ENCODE measurements around the gene PPIA.
A peak's percentile ranks its signal among the peaks of the same experiment; 100 is the strongest.

The PPIA gene

DNA sequence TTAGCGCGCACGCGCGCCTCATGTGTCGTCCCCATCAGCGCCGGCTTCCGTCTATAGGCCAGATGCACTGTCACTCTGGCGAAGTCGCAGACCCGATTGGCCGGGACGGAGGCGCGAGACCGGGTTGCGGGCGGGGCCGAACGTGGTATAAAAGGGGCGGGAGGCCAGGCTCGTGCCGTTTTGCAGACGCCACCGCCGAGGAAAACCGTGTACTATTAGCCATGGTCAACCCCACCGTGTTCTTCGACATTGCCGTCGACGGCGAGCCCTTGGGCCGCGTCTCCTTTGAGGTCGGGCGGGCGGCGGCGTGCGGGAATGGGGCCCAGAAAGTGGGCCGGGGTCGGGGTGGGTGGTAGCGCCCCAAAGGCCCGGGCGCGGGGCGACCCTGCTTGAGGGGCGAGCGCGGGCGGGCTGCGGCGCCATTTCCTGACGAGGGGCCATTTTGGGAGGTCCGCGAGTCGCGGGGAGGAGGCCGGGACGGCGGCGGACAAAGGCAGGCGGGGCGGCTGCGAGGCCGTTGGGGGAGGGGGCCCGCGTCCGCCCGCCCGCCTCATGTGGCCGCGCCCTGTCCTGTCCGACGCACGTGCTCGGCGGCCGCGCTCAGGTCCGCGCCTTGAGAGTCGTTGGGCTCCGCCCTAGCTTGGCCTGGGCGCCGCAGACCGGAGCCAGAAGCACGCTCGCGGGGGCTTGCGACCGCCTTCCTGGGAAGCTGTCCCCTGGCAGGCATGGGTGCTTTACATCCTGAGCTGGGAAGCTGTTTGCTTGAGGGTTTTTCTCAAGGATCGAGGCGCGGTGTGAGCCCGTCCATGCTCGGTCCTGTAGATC, at the start of gene PPIA:
Gene PPIA (plus strand): TSS at position 178 of the 825 bp plus-strand sequence. CDS start 44 bp downstream, at position 222.
- peak; percentile 99 for DNase-seq (ENCODE audit: low spot score)

DNA sequence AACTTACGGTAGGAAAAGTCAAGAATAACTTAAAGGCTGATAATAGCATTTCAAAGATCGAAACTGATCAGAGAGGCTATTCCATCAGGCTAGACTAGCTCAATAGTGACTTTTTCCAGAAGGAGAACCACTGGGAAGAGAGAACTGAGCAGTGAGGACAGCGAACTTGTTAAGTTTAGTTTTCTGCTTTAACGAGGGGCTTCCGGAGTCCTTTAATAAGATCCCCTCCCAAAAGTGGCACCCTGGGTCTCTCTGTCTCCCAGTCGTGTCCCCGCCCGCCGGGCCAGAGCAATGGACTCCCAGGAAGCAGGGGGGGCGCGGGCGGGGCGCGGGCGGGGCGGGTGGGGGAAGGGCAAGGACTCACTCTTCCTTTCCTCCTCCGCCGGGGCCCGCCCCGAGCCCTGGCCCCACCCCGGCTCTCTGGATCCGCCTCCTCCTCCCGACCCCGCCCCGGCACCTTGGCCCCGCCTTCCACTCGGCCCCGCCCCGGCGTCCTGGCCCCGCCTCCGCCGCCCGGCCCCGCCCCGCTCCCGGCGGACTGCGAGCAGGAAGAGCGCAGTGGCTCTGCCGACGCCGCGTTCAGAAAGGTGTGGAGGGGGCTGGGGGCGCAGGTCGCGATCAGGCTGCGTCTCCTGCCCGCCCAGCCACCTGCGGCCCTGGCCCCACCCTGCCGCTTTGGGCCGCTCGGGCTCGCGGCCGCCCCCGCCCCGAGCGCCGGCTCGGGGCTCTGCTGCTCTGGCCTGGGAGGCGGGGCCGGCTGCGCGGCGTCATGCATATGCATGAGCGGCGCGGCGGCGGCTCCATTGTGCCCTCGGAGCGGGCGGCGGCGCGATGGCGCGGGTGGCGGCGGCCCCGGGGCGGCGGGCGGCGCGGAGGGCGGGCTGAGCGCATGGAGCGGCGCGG, 48.2 kb upstream of the PPIA start, which contains the start of gene ZMIZ2:
Gene ZMIZ2 (plus strand): TSS at position 803 of the 903 bp plus-strand sequence. CDS start 7,403 bp downstream, outside the sequence.
- DNase-seq (ENCODE audit: low spot score), result peak; percentile 90

- no peak for DNase-seq (ENCODE audit: low spot score)
These were observed 47.3 kb upstream of the PPIA start for GRCh38 chr7:44748948-44749731.

DNA sequence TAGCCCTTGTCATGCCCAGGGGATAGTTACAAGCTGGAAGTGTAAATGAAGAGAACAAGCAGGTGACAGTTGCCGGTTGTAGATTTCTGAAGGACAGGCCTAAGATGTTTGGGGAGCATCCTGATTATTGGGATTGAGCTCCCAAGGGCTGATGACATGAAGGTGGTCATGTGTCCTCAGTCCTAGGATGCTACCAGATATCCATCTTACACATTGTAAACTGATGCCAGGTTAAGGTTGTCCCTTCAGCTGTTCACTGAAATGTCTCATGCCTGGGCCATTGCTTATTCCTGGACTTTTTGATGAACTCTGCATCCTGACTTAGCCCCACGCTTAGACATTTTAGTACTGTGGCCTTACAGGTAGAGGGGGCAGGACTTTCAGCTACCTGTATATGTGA, 46.5 kb upstream of the PPIA start:
- DNase-seq (ENCODE audit: low spot score), result no peak

DNA sequence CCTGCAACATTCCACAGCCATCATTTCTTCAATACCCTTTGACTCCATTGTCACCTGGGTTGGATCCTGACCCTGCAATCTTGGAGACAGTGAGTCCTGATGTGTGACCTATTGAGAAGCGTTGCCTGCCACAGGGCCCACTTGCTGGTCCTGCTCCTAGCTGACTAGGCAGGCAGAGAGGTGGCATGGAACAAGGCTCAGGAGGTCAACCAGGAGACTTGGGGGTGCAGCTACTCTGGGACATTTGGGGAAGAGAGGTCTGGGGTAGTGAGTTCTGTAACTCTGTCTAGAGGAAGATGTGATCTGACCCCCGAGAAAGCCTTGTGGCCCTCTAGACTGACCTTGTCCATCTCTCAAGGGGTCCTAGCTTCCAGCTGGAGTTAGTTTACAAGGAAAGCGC, 46.1 kb upstream of the PPIA start:
- no peak for DNase-seq (ENCODE audit: low spot score)

- no peak for DNase-seq (ENCODE audit: low spot score)
These were observed 45.4 kb upstream of the PPIA start for GRCh38 chr7:44750921-44751571.

- no peak for DNase-seq (ENCODE audit: low spot score)
These were observed 43.7 kb upstream of the PPIA start for GRCh38 chr7:44752822-44753221.

DNA sequence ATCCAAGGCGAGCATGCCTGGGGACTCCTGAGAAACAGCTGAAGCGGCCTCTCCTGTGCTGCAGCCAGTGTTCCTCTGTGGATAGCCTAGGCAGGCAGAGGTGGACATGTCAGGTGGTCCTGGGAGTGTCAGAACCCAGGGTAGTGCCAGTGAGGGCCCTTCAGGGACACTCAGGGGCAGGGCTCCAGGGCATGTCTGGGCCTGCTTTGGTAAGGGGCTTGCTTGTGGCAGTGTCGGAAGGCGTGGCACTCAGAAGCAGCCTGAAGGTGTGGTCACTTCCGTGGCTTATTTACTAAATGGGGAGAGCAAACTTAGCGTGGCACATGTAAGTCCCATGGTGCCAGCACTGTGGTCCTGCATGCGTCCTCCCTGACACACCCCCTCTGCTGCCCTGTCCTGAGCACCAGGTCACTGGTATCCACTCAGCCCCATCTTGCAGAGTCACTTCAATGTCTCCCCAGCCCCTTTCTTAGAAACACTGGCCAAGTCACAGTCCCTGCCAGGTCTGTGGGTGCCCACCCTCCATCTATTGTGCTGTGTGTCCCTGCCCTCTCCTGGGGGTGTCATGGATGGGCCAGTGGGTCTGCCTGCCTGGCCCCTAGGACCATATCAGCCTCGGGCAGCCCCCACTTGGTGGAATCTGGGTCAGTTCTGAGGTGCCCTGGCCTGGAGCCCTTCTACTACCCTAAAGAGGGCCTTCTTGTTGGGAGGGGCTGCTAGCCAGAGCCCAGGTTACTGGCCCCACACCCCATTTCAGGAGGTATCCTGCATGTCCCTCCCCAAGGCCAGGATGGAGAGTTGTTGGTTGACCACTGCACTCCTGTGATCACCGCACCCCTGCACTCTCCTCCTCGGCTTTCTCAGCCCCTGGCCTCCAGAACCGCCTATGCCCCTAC, 41.4 kb upstream of the PPIA start:
- no peak for DNase-seq (ENCODE audit: low spot score)

GRCh38 chr7:44755698-44756627, 40.5 kb upstream of the PPIA start:
- no peak for DNase-seq (ENCODE audit: low spot score)

- DNase-seq (ENCODE audit: low spot score), result no peak
These were observed 39.6 kb upstream of the PPIA start for GRCh38 chr7:44756904-44757303.

DNA sequence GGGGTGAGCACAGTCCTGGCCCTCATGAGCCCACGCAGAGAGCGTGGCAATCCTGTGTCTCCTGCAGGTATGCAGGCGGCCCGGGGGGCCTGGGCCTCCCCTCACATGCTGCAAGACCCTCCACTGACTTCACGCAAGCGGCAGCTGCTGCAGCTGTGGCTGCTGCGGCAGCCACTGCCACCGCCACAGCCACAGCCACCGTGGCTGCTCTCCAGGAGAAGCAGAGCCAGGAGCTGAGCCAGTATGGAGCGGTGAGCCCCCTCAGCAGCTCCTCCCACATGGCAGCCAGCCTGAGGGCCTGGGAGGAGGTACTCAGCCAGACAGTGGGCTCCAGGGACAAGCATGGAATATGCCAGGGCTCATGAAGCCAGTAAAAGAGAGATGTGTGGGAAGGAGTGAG, 39.2 kb upstream of the PPIA start:
- DNase-seq (ENCODE audit: low spot score), result no peak

DNA sequence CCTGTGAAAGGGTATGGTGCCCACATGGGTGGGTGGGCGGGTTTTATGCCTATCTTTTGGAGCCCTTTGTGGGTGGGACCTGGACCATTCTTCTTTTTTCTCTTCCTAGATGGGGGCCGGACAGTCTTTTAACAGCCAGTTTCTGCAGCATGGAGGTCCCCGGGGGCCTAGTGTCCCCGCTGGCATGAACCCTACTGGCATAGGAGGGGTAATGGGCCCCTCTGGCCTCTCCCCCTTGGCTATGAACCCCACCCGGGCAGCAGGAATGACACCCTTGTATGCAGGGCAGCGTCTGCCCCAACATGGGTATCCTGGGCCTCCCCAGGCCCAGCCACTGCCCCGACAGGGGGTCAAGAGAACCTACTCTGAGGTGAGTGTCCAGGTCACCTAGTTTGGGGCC, 38.7 kb upstream of the PPIA start:
- DNase-seq (ENCODE audit: low spot score), result no peak

DNA sequence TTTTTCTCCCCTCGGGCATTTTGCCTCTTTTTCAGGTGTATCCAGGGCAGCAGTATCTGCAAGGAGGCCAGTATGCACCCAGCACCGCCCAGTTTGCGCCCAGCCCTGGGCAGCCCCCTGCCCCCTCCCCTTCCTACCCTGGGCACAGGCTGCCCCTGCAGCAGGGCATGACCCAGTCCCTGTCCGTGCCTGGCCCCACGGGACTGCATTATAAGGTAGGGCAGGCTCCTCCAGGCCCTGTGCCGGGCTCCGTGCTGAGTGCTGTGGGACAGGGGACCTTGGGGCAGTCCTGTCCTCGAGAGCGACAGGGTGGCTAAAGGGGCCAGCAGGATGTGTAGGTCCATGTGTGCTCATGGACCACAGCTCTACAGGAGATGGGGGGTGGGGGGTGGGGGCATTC, 37.2 kb upstream of the PPIA start:
- DNase-seq (ENCODE audit: low spot score), result no peak

- no peak for DNase-seq (ENCODE audit: low spot score)
These were observed 36.4 kb upstream of the PPIA start for GRCh38 chr7:44760034-44760580.

DNA sequence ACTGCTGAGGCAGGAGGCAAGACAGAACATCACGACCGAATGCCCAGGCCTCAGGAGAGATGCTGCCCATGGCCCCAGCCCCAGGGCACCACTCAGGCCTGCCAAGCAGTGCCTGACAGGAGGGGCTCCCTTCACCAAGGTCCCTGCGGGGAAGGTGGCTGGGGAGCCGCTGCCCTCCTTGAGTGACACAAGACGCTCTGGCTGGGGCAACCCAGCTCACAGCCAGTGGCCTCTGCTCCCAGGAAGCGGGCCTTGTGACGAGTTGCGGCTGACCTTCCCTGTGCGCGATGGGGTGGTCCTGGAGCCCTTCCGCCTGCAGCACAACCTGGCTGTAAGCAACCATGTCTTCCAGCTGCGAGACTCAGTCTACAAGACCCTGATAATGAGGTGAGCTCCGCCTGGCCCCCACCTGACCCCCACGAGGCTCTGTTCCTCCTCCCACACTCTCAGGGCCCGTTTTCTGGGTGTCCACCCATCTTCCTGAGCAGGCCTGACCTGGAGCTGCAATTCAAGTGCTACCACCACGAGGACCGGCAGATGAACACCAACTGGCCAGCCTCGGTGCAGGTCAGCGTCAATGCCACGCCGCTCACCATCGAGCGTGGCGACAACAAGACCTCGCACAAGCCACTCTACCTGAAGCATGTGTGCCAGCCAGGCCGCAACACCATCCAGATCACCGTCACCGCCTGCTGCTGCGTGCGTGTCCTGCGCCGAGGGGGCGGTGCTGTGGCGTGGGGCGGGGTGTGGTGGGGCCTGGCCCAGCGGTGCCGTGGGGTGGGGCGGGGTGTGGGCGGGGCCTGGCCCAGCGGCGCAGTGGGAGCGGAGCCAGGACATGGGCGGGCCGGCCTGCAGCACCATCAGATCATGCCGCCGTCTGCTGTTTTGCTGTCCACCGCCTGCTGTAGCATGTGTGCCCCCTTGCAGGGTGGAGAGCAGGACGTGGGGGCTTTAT, 35.0 kb upstream of the PPIA start:
- DNase-seq (ENCODE audit: low spot score), result no peak

- DNase-seq (ENCODE audit: low spot score), result no peak
These were observed 34.2 kb upstream of the PPIA start for GRCh38 chr7:44762300-44762699.

GRCh38 chr7:44762726-44763522, 33.6 kb upstream of the PPIA start:
- no peak for DNase-seq (ENCODE audit: low spot score)
